SHP77 (cell line): ENCODE measurements around the gene NR1H4.
A peak's percentile ranks its signal among the peaks of the same experiment; 100 is the strongest.
"Not testable (repeated sequence)": the region's sequence is repeated elsewhere in the genome, so short reads cannot be mapped to it uniquely, and the experiment has no call there.

ENCODE experiments used
- DNase-seq, 2 experiments: peaks; one replicate each; lab custom pipeline; 2025; lab: John Stamatoyannopoulos, UW

The NR1H4 gene

GRCh38 chr12:100572184-100572583 lies 98.5 kb downstream of the NR1H4 start:
- DNase-seq, result no peak

GRCh38 chr12:100573292-100574186 lies 99.9 kb downstream of the NR1H4 start, which contains the start of gene GAS2L3:
Gene GAS2L3, plus strand, starts transcription at chr12:100573684. Its CDS starts 21,221 bp downstream, at chr12:100594905.
- DNase-seq, result peak; percentile 80 to 90

- DNase-seq, result peak in 1 of 2 experiments; percentile 25
Measured at GRCh38 chr12:100574187-100575074, 100.8 kb downstream of the NR1H4 start.

GRCh38 chr12:100576331-100577036 lies 102.8 kb downstream of the NR1H4 start:
- DNase-seq, result peak; percentile 15 to 23

- DNase-seq, result no peak
Measured at GRCh38 chr12:100578923-100579322, 105.3 kb downstream of the NR1H4 start.

GRCh38 chr12:100579844-100580243 lies 106.2 kb downstream of the NR1H4 start:
- DNase-seq, result no peak

GRCh38 chr12:100584256-100584655 lies 110.6 kb downstream of the NR1H4 start:
- no peak for DNase-seq

- no peak for DNase-seq
Measured at GRCh38 chr12:100591979-100592378, 118.3 kb downstream of the NR1H4 start.

- DNase-seq, result no peak
Measured at GRCh38 chr12:100593490-100593889, 119.8 kb downstream of the NR1H4 start.

- DNase-seq, result no peak
Measured at GRCh38 chr12:100601626-100602025, 128.0 kb downstream of the NR1H4 start.

- not testable (repeated sequence) for DNase-seq
Measured at GRCh38 chr12:100602997-100603396, 129.3 kb downstream of the NR1H4 start.

GRCh38 chr12:100608776-100609175 lies 135.1 kb downstream of the NR1H4 start:
- DNase-seq, result no peak

- DNase-seq, result no peak
Measured at GRCh38 chr12:100610666-100611430, 137.2 kb downstream of the NR1H4 start.

- no peak for DNase-seq
Measured at GRCh38 chr12:100612606-100613005, 138.9 kb downstream of the NR1H4 start.
